Stimulated activated CD4-positive, alpha-beta T cell treated with anti-CD3 and anti-CD28 coated beads, Interleukin-15, amount 100 ng/mL, for 24 hours (primary cell): ENCODE data around the gene PTGES3.
"Not testable (repeated sequence)": the region's sequence is repeated elsewhere in the genome, so short reads cannot be mapped to it uniquely, and the experiment has no call there.

ENCODE experiments used
- DNase-seq: peaks from one replicate; pipeline ENCODE4 v3.0.0-alpha.2; 2020

Gene PTGES3

GRCh38 chr12:56688129-56688845 is at the start of gene PTGES3:
TSS of gene PTGES3 (minus strand) at chr12:56688284. CDS start at chr12:56687999, 285 bp downstream.
- peak; percentile 98 for DNase-seq

DNA sequence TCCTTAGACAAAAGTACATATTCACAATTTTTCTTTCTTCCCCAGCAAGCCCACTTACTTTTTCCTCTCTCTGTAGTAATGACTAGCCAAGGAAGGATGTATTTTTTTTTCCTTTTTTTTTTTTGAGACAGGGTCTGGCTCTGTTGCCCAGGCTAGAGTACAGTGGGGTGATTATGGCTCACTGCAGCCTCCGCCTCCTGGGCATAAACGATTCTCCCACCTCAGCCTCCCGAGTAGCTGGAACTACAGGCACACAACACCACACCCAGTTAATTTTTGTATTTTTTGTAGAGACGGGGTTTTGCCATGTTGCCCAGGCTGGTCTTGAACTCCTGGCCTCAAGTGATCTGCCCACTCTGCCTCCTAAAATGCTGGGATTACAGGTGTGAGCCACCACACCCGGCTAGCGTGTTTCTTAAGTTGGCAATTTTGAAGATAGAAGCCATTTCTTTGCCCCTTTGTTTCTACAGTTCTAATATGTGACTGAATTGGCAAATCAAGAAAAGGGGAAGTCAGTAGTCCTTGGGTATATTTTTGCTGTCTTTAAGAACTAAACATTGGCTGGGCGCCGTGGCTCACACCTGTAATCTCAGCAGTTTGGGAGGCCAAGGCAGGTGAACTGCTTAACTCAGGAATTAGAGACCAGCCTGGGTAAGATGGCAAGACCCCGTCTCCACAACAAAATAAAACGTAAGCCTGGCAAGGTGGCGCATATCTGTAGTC is 40.2 kb upstream of the PTGES3 start:
- DNase-seq: no peak

GRCh38 chr12:56726196-56726675 is 38.2 kb upstream of the PTGES3 start:
- not testable (repeated sequence) for DNase-seq

GRCh38 chr12:56725723-56726102 is 37.6 kb upstream of the PTGES3 start:
- DNase-seq: no peak

DNA sequence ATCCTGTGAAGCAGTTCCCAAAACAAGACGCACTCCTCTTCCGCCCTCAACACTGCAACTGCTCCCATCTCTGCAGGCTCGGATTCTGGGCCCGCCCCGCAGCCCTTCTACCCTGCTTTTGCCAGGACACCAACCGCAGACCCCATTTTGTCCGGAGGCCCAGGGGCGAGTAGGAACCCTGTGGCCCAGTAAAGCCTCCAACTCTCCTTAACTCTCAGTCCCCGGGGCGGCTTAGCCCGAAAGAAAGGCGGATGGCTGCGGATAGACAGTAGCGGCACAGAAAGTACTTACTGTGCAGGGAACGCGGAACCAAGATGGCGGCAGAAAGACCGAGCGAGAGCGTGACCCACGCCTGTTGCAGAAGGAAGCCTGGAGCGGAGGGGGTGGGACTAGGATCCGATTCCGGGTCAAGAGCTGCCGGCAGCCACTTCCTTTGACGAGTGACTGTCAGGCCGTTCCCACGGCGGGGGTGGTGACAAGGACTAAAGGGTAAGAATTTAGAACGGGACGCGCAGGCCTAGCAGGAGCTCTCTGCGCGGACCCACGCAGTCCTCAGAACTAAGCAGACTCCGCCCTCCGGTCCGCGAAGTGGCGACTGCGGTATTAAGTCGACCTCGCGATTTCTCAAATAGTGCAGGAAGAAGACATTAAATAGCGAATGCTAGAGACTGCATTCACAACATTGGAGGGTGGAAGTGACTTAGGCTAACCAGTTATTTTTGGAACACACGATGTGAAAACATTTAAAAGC is 37.1 kb upstream of the PTGES3 start, which contains the start of gene NACA:
Gene NACA (minus strand): TSS at position 328 of the 751 bp plus-strand sequence. CDS start 778 bp downstream, outside the sequence.
- DNase-seq: peak; percentile 100

- DNase-seq: no peak
Measured at GRCh38 chr12:56724701-56724971, 36.6 kb upstream of the PTGES3 start.

DNA sequence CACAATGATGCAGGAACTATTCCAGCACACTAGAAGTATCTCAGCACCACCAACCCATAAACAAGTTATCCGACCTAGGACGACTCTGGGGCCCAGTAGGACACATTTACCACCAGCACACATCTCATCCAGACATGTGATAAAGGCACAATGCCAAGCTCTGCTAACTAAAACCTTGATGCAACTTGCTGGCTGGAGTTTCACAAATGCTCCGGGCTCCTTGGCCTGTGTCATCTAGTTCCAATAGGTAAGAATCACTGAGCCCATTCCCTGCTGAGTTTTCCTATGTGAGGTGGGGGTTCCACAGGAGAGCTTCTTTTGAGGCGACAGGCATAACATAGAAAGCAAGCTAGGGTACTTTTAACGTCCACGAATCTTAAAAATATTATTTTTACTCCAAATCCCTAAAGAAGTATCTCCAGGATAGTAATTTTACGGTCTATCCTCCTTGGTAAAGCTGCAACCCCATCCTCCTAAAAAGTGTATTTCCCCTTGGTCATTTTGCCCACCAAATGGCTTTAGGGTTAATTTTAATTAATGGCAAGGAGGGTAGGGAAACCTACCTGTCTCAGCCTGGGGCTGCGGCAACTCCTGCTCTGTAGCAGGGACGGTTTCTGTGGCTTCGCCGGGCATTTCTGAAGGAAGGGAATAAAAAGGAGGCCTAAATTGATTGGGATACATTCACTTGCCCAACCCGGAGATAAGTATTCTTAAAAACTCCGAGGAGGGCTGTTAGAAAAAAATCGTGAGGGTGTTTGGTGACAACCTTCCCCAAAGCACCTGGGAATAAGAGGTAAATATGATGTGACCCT is 36.0 kb upstream of the PTGES3 start:
- DNase-seq: no peak

DNA sequence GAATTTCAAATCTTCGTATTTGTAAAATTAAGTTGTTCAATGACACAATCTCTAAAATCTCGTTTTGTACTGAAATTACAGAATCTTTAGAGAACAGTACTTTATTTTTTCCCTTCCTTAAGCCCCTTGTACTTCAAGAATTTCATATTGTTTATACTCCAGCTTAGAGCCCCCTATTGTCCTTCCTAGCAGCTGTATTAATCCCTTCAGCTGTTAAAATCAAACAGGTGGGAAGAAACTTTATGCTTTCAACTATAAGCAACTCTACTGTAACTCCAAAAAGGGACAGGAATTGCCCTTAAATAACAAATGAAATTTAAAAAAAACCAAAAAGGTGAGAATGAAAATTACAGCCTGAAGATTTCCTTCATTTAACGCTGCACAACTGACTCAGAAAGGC is 35.3 kb upstream of the PTGES3 start:
- no peak for DNase-seq

DNA sequence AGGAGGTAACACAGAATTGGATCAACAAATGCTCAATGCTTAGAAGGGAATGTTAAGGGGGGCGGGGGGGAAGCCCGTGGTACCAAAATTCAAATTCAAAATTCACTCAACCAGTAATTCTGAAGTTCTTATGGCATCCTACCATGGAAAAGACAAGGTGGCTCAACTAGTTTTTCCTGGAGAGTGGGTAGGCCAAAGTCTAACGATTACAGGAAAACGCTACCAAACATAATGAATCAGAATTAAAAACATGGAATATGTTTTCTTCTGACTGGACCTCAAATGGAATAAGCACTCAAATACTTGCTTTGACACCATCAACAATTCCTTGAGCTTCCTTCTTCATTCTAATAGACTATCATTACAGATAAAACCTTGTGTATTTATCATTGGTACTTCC is 34.7 kb upstream of the PTGES3 start:
- no peak for DNase-seq

- DNase-seq: no peak
Measured at GRCh38 chr12:56721721-56722120, 33.6 kb upstream of the PTGES3 start.

GRCh38 chr12:56721216-56721615 is 33.1 kb upstream of the PTGES3 start:
- DNase-seq: no peak

- no peak for DNase-seq
Measured at GRCh38 chr12:56720731-56721151, 32.7 kb upstream of the PTGES3 start.

DNA sequence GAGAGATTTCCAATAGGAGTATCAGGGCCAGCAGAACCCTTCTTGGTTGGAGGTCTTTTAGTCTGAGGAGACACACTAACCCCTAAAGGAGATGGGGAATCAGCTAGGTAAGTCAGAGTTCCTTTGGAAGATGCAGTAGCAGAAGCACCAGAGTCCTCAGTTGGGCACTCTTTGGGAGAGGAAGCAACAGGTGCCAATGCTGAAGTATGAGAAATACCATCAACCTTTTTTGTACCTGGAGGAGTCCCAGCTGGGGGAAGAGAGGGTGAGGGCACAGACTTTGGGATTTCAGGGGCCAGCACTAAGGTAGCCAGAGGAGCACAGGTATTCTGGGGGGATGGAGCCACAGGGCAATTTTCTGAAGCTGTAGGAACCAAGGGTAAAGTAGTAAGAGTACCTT is 31.0 kb upstream of the PTGES3 start:
- DNase-seq: no peak

DNA sequence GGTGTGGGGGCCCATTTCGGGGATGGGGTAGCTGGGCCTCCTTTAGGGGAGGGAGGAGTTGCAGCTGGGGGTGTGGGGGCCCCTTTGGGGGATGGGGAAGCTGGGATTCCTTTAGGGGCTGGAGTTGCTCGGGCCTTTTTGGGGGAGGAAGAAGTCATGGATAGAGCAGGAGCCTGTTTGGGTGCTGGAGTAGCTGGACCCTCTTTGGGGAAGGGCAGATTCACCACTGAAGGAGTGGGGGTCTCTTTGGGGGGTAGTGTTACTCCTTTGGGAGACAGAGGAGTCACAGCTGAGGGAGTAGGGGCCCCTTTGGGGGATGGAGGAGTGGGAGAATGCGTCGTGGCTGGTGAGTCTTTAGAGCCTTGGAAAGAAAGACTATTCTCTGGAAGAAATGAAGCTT is 30.6 kb upstream of the PTGES3 start:
- no peak for DNase-seq

DNA sequence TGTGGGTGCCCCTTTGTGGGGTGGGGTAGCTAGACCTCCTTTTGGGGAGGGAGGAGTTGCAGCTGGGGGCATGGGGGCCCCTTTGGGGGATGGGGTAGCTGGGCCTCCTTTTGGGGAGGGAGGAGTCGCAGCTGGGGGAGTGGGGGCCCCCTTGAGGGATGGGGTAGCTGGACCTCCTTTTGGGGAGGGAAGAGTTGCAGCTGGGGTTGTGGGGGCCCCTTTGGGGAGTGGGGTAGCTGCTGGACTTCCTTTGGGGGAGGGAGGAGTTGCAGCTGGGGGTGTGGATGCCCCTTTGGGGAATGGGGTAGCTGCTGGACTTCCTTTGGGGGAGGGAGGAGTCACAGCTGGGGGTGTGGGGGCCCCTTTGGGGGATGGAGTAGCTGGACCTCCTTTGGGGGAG is 30.1 kb upstream of the PTGES3 start:
- no peak for DNase-seq

DNA sequence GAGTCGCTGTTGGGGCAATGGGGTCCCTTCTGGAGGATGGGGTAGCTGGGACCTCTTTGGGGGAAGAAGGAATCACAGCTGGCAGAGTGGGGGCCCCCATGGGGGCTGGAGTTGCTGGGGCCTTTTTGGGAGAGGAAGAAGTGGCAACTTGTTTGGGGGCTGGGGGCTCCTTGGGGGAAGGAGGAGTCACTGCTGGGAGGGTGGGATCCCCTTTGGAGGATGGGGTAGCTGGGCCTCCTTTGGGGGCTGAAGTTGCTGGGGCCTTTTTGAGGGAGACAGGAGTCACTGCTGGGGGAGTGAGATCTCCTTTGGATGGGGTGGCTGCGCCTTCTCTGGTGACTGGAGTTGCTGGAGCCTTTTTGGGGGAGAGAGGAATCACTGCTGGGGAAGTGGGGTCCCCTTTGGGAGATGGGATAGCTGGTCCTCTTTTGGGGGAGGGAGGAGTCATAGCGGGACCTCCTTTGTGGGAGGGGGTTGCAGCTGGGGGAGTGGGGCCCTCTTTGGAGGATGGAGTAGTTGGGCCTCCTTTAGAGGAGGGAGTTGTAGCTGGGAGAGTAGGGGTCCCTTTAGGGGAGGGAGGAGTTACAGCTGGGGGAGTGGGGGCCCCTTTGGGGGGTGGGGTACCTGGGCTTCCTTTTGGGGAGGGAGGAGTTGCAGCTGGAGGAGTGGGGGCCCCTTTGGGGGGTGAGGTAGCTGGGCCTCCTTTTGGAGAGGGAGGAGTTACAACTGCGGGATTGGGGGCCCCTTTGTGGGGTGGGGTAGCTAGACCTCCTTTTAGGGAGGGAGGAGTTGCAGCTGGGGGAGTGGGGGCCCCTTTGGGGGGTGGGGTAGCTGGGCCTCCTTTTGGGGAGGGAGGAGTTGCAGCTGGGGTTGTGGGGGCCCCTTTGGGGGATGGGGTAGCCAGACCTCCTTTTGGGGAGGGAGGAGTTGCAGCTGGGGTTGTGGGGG is 29.1 kb upstream of the PTGES3 start:
- DNase-seq: no peak

GRCh38 chr12:56716458-56716857 is 28.4 kb upstream of the PTGES3 start:
- no peak for DNase-seq

- no peak for DNase-seq
Measured at GRCh38 chr12:56715798-56716197, 27.7 kb upstream of the PTGES3 start.

GRCh38 chr12:56714431-56714929 is 26.4 kb upstream of the PTGES3 start:
- no peak for DNase-seq

- DNase-seq: no peak
Measured at GRCh38 chr12:56713345-56713744, 25.3 kb upstream of the PTGES3 start.

DNA sequence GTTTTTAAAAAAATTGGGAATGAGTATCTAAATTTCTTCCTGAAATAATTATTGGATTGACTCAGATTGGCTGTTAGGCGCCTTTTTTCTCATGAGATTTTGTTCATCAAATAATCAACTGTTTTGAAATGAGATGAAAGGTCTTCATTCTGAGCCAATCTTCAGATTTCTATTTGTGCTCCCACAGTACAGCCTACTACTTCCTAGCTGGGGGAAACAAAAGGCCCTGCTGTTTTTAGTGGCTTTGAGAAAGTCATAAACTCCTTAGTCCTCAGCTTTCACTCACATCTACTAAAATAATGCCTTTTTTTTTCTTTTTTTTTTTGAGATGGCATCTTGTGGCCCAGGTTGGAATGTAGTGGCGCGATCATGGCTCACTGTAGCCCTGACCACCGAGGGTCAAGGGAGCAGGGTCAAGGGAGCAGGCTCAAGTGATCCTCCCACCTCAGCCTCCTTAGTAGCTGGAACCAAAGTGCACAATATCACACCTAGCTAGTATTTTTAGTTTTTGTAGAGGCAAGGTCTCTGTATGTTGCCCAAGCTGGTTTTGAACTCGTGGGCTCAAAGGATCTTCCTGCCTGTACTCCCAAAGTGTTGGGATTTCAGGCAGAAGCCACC is 21.8 kb upstream of the PTGES3 start:
- DNase-seq: no peak
